DND-41 (cell line): ENCODE measurements around the gene PSTPIP2.

Source experiments
- EZH2 ChIP-seq: IDR thresholded peaks from 3 replicates; pipeline ENCODE4 v1.6.1; 2012; ENCODE audit warnings: borderline replicate concordance, low read depth, mild to moderate bottlenecking, moderate library complexity, low read length, inconsistent platforms; ENCODE audit not compliant: severe bottlenecking
- TF ChIP-seq, protein P1 (sequence below): IDR thresholded peaks from 2 replicates; pipeline ENCODE4 v1.5.1; 2012; ENCODE audit warnings: borderline replicate concordance, low read length, moderate library complexity, mild to moderate bottlenecking; ENCODE audit not compliant: poor library complexity, severe bottlenecking; ENCODE audit errors: extremely low read depth

DNA sequence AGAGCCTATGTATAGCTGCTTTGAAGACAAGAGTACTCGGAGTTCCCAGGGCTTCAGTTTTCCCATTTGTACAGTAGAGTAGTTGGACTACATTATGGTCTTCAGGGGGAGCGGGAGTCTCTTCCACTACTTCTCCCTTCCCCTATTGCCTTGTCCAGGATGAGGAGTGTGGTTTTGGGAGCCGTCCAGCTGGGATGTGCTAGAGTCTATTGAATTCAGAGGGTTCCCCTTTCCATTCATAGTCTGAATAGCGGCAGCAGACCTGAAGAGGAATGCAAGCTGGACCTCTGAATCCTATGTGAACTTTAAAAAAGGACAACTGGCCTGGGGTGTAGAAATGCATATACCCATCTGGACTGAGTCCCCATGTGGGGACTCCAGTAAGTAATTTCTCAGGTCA lies 61.4 kb downstream of the PSTPIP2 start:
- TF ChIP-seq, protein P1, sequence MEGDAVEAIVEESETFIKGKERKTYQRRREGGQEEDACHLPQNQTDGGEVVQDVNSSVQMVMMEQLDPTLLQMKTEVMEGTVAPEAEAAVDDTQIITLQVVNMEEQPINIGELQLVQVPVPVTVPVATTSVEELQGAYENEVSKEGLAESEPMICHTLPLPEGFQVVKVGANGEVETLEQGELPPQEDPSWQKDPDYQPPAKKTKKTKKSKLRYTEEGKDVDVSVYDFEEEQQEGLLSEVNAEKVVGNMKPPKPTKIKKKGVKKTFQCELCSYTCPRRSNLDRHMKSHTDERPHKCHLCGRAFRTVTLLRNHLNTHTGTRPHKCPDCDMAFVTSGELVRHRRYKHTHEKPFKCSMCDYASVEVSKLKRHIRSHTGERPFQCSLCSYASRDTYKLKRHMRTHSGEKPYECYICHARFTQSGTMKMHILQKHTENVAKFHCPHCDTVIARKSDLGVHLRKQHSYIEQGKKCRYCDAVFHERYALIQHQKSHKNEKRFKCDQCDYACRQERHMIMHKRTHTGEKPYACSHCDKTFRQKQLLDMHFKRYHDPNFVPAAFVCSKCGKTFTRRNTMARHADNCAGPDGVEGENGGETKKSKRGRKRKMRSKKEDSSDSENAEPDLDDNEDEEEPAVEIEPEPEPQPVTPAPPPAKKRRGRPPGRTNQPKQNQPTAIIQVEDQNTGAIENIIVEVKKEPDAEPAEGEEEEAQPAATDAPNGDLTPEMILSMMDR = no peak
- no peak for TF ChIP-seq EZH2
